Measurements from ENCODE around the gene CD1D.
"Not testable (repeated sequence)": the region's sequence is repeated elsewhere in the genome, so short reads cannot be mapped to it uniquely, and the experiment has no call there.

The CD1D gene

DNA sequence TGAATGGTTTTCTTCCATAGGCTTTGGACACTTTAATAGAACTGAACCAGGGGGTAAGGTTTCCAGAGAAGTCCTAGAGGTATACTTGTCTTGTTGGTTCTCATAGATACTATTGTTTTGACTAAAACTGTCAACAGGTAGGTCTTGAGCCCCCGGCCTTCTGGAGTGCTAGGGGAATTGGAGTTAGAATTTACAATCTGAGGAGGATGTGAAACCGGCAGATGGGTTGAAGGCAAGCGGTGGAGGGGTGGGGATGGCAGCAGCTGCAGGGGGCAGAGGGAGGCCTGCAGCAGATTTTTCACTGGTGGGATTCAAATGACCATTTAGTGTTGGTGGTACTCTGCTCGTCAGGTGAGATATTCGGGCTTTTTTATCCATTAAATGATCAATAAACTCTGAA, 4.3 kb upstream of the CD1D start:
- no peak for DNase-seq (ENCODE audit: low read depth, low spot score)

- not testable (repeated sequence) for DNase-seq (ENCODE audit: low read depth, low spot score)
Observed at GRCh38 chr1:158176849-158177699, 3.6 kb upstream of the CD1D start.

- no peak for DNase-seq (ENCODE audit: low read depth, low spot score)
Observed at GRCh38 chr1:158177700-158178450, 2.8 kb upstream of the CD1D start.

- no peak for DNase-seq (ENCODE audit: low read depth, low spot score)
Observed at GRCh38 chr1:158179301-158180041, 1.2 kb upstream of the CD1D start.

DNA sequence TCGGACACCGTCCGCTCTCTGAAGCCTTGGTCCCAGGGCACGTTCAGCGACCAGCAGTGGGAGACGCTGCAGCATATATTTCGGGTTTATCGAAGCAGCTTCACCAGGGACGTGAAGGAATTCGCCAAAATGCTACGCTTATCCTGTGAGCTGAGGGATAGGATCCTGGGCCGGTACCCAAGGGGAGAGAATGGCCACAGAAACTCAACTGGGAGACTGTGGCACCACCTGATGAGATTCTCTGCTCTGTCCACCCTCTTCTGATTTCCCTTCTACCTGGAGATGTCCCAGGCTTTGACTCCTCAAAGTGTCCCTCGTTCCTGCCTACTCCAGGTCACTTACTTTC, 855 bp downstream of the CD1D start:
- no peak for DNase-seq (ENCODE audit: low read depth, low spot score)

- no peak for DNase-seq (ENCODE audit: low read depth, low spot score)
Observed at GRCh38 chr1:158185770-158186169, 5.1 kb downstream of the CD1D start.

- no peak for DNase-seq (ENCODE audit: low read depth, low spot score)
Observed at GRCh38 chr1:158186180-158186579, 5.5 kb downstream of the CD1D start.

DNA sequence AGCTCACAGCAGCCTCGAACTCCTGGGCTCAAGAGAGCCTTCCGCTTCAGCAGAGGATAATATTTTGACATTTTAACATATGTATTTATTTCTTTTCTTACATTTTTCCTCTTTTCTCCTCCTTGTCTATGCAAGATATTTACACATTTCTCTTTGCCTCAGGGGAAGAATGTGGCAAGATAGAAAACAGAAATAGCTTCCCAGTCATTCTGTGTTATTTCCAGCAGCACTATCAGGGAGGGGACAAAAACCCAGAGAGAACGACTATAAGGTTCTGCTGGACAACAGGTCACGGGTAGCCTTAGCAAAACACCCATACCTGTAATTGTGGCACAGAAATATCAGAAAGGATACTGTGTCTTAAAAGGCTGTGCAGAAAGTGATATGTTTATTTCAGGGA, 7.9 kb downstream of the CD1D start:
- no peak for DNase-seq (ENCODE audit: low read depth, low spot score)

DNA sequence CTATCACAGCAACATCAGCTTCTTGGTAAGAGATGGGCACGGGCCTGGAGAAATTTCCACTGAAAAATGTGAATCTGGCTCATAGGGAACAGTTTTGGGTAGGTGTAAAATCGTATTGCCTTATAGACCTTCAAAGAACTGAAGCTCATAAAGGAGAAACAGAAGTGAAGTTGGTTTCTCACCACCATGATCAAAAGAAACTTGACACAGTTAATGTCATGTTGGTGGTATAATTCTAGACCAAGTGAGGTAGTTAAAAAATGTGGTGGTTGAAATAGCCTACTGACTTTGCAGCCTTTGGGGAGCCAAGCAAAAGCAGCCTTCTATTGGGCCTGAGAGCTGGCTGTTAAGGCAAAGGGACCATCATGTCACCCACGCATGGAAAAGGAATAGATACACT, 8.9 kb downstream of the CD1D start:
- no peak for DNase-seq (ENCODE audit: low read depth, low spot score)

GRCh38 chr1:158191299-158191698, 10.6 kb downstream of the CD1D start:
- no peak for DNase-seq (ENCODE audit: low read depth, low spot score)

DNA sequence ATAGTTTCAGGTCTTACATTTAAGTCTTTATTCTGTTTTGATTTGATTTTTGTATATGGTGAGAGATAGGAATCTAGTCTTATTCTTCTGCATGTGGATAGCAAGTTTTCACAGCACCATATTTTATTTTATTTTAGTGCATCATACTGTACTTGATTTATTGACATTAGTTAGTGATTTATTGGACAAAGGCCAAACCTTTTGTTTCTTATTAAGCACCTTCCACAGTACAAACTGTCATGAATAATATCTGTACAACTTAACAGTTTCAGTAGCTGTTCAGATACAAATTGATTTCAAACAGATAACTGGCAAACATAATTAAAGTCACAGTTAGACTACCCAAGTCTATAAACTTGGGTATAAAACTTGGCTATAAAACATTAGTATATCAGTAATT, 15.8 kb downstream of the CD1D start:
- no peak for DNase-seq (ENCODE audit: low read depth, low spot score)

GRCh38 chr1:158199849-158200248, 19.2 kb downstream of the CD1D start:
- DNase-seq (ENCODE audit: low read depth, low spot score), result no peak

DNA sequence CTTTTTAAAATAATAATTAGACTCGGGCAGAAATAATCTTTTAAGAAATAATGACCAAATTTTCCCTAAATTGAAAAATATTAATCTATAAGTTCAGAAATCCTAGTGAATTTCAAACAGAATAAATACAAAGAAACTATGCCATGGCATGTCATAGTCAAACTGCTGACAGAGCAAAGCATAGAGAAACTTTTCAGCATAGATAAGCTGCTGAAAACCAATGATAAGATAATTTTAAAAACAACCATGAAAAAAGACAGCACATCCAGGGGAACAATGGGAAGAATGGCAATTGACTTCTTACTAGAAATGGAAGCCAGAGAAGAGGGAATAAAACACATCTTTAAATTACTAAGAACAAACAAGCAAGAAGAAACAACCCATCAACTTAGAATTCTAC, 19.8 kb downstream of the CD1D start:
- no peak for DNase-seq (ENCODE audit: low read depth, low spot score)

DNA sequence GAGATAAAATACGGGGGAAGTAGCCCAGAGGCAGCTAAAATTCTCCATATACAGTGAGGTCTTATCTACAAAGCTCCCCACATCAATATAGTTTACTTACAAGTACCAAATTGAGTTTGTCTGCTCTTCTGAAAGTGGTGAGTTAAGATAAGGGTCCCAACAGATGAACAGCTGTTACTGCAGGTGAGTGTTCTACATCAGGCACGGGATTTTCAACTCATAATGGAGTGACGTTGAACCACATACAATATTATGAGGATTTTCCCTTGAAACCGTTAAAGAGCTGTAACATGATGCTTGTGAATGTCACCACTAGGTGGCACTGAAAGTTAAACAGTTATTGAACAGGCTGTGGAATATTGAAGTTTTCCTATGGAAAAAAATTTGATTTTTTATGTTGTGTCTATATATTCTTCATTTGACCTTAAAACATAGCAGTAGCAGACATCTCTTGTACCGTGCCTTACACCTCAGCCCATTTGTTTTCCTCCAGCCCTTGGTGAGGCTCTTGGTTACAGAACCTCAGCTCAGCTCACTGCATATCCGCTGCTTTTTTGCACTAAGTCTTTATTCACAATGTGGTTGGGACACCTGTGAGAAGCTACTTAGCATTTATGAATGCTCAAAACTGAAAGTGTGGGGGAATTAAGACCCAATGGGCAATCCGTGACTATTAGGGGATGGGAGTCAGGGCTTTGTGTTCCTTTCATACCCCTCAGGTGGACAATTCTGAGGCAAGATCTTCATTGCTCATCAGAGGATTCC, 23.2 kb downstream of the CD1D start:
- DNase-seq (ENCODE audit: low read depth, low spot score), result peak; percentile 6

DNA sequence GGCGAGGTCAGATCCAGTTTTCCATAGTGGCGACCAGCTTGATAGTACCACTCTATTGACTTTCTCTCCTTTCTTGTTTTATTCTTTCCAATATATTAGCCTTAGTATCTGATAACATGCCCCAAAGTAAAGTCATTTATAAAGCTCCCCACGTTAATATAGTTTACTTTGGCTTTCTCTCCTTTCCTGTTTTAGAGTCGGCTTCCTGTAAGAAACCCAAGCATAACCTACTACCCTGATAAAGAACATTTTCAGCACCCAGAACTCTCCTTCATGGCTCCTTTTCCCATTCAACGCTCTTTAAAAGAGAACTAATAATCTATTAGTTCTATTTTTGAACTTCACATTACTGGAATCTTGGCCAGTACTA, 23.7 kb downstream of the CD1D start:
- no peak for DNase-seq (ENCODE audit: low read depth, low spot score)

DNA sequence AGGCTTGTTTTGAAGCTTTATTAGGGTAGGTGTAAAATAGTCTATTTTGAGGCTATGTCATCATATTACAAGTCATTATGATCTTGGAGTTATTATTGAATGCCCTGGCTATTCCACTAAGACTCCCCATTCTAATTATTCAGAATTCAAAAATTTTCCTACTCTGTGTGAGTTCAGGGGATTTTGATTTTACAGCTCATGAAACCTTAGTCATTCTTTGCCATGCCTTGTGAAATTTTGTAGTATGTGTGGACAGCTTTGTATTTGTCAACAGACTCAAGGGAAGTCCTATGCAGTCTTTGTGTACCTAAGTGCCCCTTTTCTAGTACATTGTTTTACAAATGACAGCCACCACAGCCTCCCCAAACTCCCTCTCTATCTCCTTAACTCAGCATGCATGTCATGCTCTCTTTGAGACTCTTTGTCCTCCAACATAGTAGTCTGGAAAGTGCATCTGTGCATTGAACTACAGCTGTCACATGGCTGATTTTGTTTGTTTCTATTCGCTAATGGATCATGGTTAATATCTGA, 28.0 kb downstream of the CD1D start:
- DNase-seq (ENCODE audit: low read depth, low spot score), result no peak

- no peak for DNase-seq (ENCODE audit: low read depth, low spot score)
Observed at GRCh38 chr1:158212320-158212719, 31.6 kb downstream of the CD1D start.

DNA sequence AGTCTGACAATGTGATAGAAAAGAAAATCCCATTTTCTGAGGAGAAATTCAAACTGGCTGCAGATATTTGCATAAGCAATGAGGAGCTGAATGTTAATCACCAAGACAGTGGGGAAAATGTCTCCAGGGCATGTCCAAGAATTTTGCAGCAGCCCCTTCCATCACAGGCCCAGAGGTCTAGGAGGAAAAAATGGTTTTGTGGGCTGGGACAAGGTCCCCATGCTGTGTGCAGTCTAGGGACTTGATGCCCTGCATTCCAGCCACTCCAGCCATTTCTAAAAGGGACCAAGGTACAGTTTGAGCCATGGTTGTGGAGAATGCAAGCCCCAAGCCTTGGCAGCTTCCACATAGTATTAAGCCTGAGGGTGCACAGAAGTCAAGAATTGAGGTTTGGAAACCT, 42.8 kb downstream of the CD1D start:
- DNase-seq (ENCODE audit: low read depth, low spot score), result not testable (repeated sequence)

- no peak for DNase-seq (ENCODE audit: low read depth, low spot score)
Observed at GRCh38 chr1:158227904-158228623, 47.4 kb downstream of the CD1D start.
